H1 (cell line): ENCODE data around the gene ADAMTS17. TPM values are rescaled to one million over a fixed set of nuclear protein-coding genes. Genes with fewer than 3 reads are reported as not detected.

Source experiments
- CTCF ChIA-PET: fragments of 300-600 bp; sonication (Branson Sonifier 250); formaldehyde crosslinking; loops from one replicate; lab custom pipeline; 2021; ENCODE audit not compliant: partially characterized antibody; lab: Charles Lee
- POLR2A ChIA-PET: fragments of 300-600 bp; sonication (Branson Sonifier 250); formaldehyde crosslinking; loops from one replicate; lab custom pipeline; 2021; ENCODE audit warnings: inconsistent platforms; ENCODE audit not compliant: partially characterized antibody; lab: Charles Lee
- DNase-seq, 2 experiments: peaks; one replicate each; pipeline versions ENCODE4 v3.0.0 to v3.0.0-alpha.2; 2010 to 2022; ENCODE audit warnings: low spot score in 2 of 2, low read depth in 1 of 2, mixed read lengths in 1 of 2
- FAIRE-seq: peaks from 2 replicates; lab custom pipeline; 2011; peaks lifted over from hg19 to GRCh38; lab: Jason Lieb, UNC
- H2AFZ ChIP-seq: 2 replicates; pipeline ENCODE4 v1.8.1; 2012; ENCODE audit warnings: low read length, inconsistent platforms
- H2AK5ac ChIP-seq: 2 replicates; pipeline ENCODE4 v1.6.1; 2013; ENCODE audit warnings: low read depth, low read length
- H2BK120ac ChIP-seq: replicated peaks from 2 replicates; pipeline ENCODE3; 2013; ENCODE audit warnings: low read depth, low read length, inconsistent platforms
- H2BK12ac ChIP-seq: 2 replicates; pipeline ENCODE4 v1.6.1; 2013; ENCODE audit warnings: low read depth, low read length
- H2BK15ac ChIP-seq: 2 replicates; pipeline ENCODE4 v1.6.1; 2013; ENCODE audit warnings: low read length
- H2BK20ac ChIP-seq: 2 replicates; pipeline ENCODE4 v1.6.1; 2013; ENCODE audit warnings: low read length
- H2BK5ac ChIP-seq: 2 replicates; pipeline ENCODE4 v1.6.1; 2013; ENCODE audit warnings: low read depth, low read length
- H3K14ac ChIP-seq: 2 replicates; pipeline ENCODE4 v1.6.1; 2013; ENCODE audit warnings: inconsistent platforms; ENCODE audit not compliant: insufficient read length
- H3K18ac ChIP-seq: 2 replicates; pipeline ENCODE4 v1.6.1; 2013; ENCODE audit warnings: low read length; ENCODE audit errors: extremely low read depth
- H3K23ac ChIP-seq: 2 replicates; pipeline ENCODE4 v1.6.1; 2013; ENCODE audit warnings: inconsistent platforms; ENCODE audit not compliant: insufficient read length
- H3K23me2 ChIP-seq: 2 replicates; pipeline ENCODE4 v1.6.1; 2013; ENCODE audit warnings: low read depth, low read length
- H3K27ac ChIP-seq: 2 replicates; pipeline ENCODE4 v1.6.1; 2011; ENCODE audit warnings: low read depth, low read length, inconsistent platforms
- H3K27me3 ChIP-seq, 4 experiments: replicated peaks in 1 of 4; 1 replicate in 1 of 4; 2 replicates in 3 of 4; pipeline versions ENCODE4 v1.6.1 to v1.8.1; 2011 to 2013; ENCODE audit warnings: low read length in 3 of 4, mild to moderate bottlenecking in 3 of 4, inconsistent platforms in 2 of 4, mixed read lengths in 2 of 4, moderate library complexity in 1 of 4; ENCODE audit not compliant: control insufficient read depth in 3 of 4, insufficient read depth in 3 of 4; ENCODE audit errors: extremely low read depth in 1 of 4
- H3K36me3 ChIP-seq, 4 experiments: 2 replicates each; pipeline versions ENCODE4 v1.6.1 to v1.8.1; 2011 to 2013; ENCODE audit warnings: mild to moderate bottlenecking in 4 of 4, low read length in 3 of 4, moderate library complexity in 2 of 4, control low read depth in 1 of 4, inconsistent platforms in 1 of 4; ENCODE audit not compliant: insufficient read depth in 4 of 4, control insufficient read depth in 2 of 4
- H3K4ac ChIP-seq: replicated peaks from 2 replicates; pipeline ENCODE3; 2013; ENCODE audit warnings: low read length, low read depth, mixed read lengths, inconsistent platforms; ENCODE audit not compliant: insufficient read length
- H3K4me1 ChIP-seq, 4 experiments: replicated peaks in 1 of 4; 1 replicate in 1 of 4; 2 replicates in 3 of 4; pipeline versions ENCODE4 v1.6.1 to v1.8.1; 2011 to 2013; ENCODE audit warnings: low read length in 3 of 4, inconsistent platforms in 2 of 4, mixed read lengths in 1 of 4; ENCODE audit not compliant: insufficient read depth in 4 of 4, control insufficient read depth in 3 of 4
- H3K4me2 ChIP-seq, 2 experiments: 2 replicates each; pipeline versions ENCODE4 v1.6.1 to v1.8.1; 2011 to 2013; ENCODE audit warnings: low read depth in 2 of 2, low read length in 2 of 2, control low read depth in 1 of 2, inconsistent platforms in 1 of 2, mild to moderate bottlenecking in 1 of 2; ENCODE audit not compliant: insufficient read depth in 1 of 2
- H3K4me3 ChIP-seq, 4 experiments: fragments of 200-600, 300-600 bp in 1 of 4; sonication (generic), shearing (Covaris generic), sonication (Bioruptor Twin) in 1 of 4; 2 replicates each; pipeline versions ENCODE4 v1.5.1 to v1.8.1; 2011 to 2016; ENCODE audit warnings: low read length in 4 of 4, low read depth in 3 of 4, control low read depth in 2 of 4, inconsistent platforms in 2 of 4, mild to moderate bottlenecking in 2 of 4, mixed read lengths in 1 of 4, moderate library complexity in 1 of 4; ENCODE audit not compliant: insufficient read depth in 2 of 4; ENCODE audit errors: extremely low read depth in 1 of 4
- H3K56ac ChIP-seq: replicated peaks from 2 replicates; pipeline ENCODE3; 2013; ENCODE audit warnings: low read depth, mild to moderate bottlenecking, mixed read lengths, low read length, inconsistent platforms; ENCODE audit not compliant: insufficient read length
- H3K79me1 ChIP-seq: 2 replicates; pipeline ENCODE4 v1.6.1; 2013; ENCODE audit warnings: low read depth, low read length, control low read depth
- H3K79me2 ChIP-seq, 2 experiments: 2 replicates each; pipeline versions ENCODE4 v1.6.1 to v1.8.1; 2012 to 2013; ENCODE audit warnings: low read length in 2 of 2, mild to moderate bottlenecking in 2 of 2, inconsistent platforms in 1 of 2; ENCODE audit not compliant: insufficient read depth in 2 of 2, control insufficient read depth in 1 of 2
- H3K9ac ChIP-seq, 4 experiments: replicated peaks in 1 of 4; 1 replicate in 1 of 4; 2 replicates in 3 of 4; pipeline versions ENCODE4 v1.6.1 to v1.8.1; 2011 to 2013; ENCODE audit warnings: low read depth in 3 of 4, low read length in 3 of 4, control low read depth in 2 of 4, mild to moderate bottlenecking in 2 of 4, moderate library complexity in 2 of 4, inconsistent platforms in 1 of 4; ENCODE audit errors: extremely low read depth in 1 of 4
- H3K9me3 ChIP-seq, 2 experiments: 2 replicates each; pipeline versions ENCODE4 v1.6.1 to v1.8.1; 2012 to 2013; ENCODE audit warnings: mild to moderate bottlenecking in 2 of 2, moderate library complexity in 2 of 2, control low read depth in 1 of 2, inconsistent platforms in 1 of 2, low read depth in 1 of 2, low read length in 1 of 2, mixed read lengths in 1 of 2; ENCODE audit not compliant: insufficient read depth in 2 of 2
- H4K20me1 ChIP-seq, 2 experiments: replicated peaks in 1 of 2; 2 replicates each; pipeline versions ENCODE3 to v1.8.1; 2011 to 2013; ENCODE audit warnings: inconsistent platforms in 2 of 2, low read length in 2 of 2, mild to moderate bottlenecking in 1 of 2; ENCODE audit not compliant: insufficient read depth in 2 of 2, control insufficient read depth in 1 of 2
- H4K5ac ChIP-seq: 2 replicates; pipeline ENCODE4 v1.6.1; 2013; ENCODE audit warnings: low read length, low read depth, mixed read lengths, inconsistent platforms; ENCODE audit not compliant: insufficient read length
- H4K8ac ChIP-seq: 2 replicates; pipeline ENCODE4 v1.8.0; 2013; ENCODE audit warnings: mild to moderate bottlenecking, moderate library complexity, low read length, inconsistent platforms; ENCODE audit not compliant: insufficient read depth; ENCODE audit errors: extremely low read depth
- H4K91ac ChIP-seq: replicated peaks from 2 replicates; pipeline ENCODE3; 2013; ENCODE audit warnings: low read length, mixed read lengths, inconsistent platforms; ENCODE audit not compliant: insufficient read length
- BRCA1 ChIP-seq: IDR thresholded peaks from 2 replicates; pipeline ENCODE4 v1.6.1; 2012; ENCODE audit warnings: low read depth, low read length, improper control_type of control experiment
- TAF1 ChIP-seq: IDR thresholded peaks from 2 replicates; pipeline ENCODE4 v1.6.1; 2011; ENCODE audit warnings: mild to moderate bottlenecking, low read depth, low read length
- TEAD4 ChIP-seq: IDR thresholded peaks from 2 replicates; pipeline ENCODE4 v1.6.1; 2012; ENCODE audit warnings: low read depth, low read length, inconsistent platforms, mixed read lengths
- WGBS, 2 experiments: shearing (Covaris generic) in 1 of 2; methylation state at CpG; one replicate each; pipeline versions ENCODE4 v1.1.6 to v1.1.7; 2013 to 2015; ENCODE audit warnings: low lambda C conversion rate in 2 of 2, mixed read lengths in 2 of 2, inconsistent platforms in 1 of 2, low coverage in 1 of 2, missing lambda C conversion rate in 1 of 2; ENCODE audit not compliant: insufficient replicate concordance in 2 of 2, insufficient coverage in 1 of 2, insufficient read length in 1 of 2; ENCODE audit errors: extremely low coverage in 1 of 2, missing lambda C conversion rate in 1 of 2; 5-methylcytosine and 5-hydroxymethylcytosine counted together
- polyA plus RNA-seq, 7 experiments: library from polyadenylated mRNA; depleted of rRNA in 3 of 7; stranded (reverse) in 5 of 7; unstranded in 2 of 7; fragments of >200 nt in 5 of 7; fragments of 200-250 nt in 2 of 7; gene quantifications; 1 replicate in 5 of 7; 2 replicates in 1 of 7; 4 replicates in 1 of 7; pipeline versions ENCODE4 v1.2.1 to v1.2.3, GENCODE V29; 2011 to 2013; ENCODE audit warnings: missing spikeins in 2 of 7, mixed read lengths in 2 of 7
- total RNA-seq: library from RNA; stranded (reverse); fragmentation: NEBNext Ultra II Directional; extraction: Animal tissue kit (Norgen Biotek cat#: 25700); gene quantifications from 2 replicates; pipeline ENCODE4 v1.2.1, GENCODE V29; 2021

Gene ADAMTS17
- total and polyA plus RNA-seq, 2 of the 8 experiments (the other 6 are each of a cell fraction or from before 2014, with no cell fraction given): 0.51 to 1.7 TPM

- Histone ChIP-seq H2BK20ac (no peak overlapping the region), H3K27ac (no peak overlapping the region), H3K4me3 (no peak overlapping the region), H3K27me3 (no peaks in the 10 kb centered on the region), H4K20me1 (no peaks in the 10 kb centered on the region), H3K23me2 (no peaks in the 10 kb centered on the region), H3K18ac (no peak overlapping the region), H2AFZ (no peak overlapping the region), H2BK120ac (no peak overlapping the region), H2BK12ac (no peak overlapping the region), H3K79me1 (no peaks in the 10 kb centered on the region), H3K36me3 (no peaks in the 10 kb centered on the region), H3K9ac (no peak overlapping the region), H3K4me1 (no peaks in the 10 kb centered on the region), H4K5ac (no peak overlapping the region), H3K79me2 (no peaks in the 10 kb centered on the region), H4K91ac (no peak overlapping the region), H3K23ac (no peak overlapping the region), H3K4me2 (no peak overlapping the region), H3K9me3 (no peaks in the 10 kb centered on the region), H3K14ac (no peak overlapping the region), H2AK5ac (no peak overlapping the region), H3K4ac (no peak overlapping the region), H3K56ac (no peak overlapping the region), H4K8ac (no peak overlapping the region), H2BK15ac (no peak overlapping the region), H2BK5ac (no peak overlapping the region; the same call in 1 of the 2 replicates)
- POLR2A ChIA-PET: no interaction called here
- DNase-seq (no peak), FAIRE-seq (no peak)
- 91% methylated on average over 15 of the region's 15 CpGs; no CpG with 5 or more reads in 1 of the 2 experiments for WGBS, 2 experiments
- no peak for TF ChIP-seq BRCA1
- no peak for TF ChIP-seq TAF1
- no peak for TF ChIP-seq TEAD4
- CTCF ChIA-PET: interaction anchor here (0.9 kb wide), 2 partner anchors 115 to 275 kb away, joined by 3 read pairs; no protein-coding TSS in a partner anchor
These were observed 106.7 kb downstream of the ADAMTS17 start for GRCh38 chr15:100235030-100235617.
